WTC11 (cell line): Measurements from ENCODE around the gene TNIP1.

Experiments used
- ATF1 ChIP-seq: sonication (generic); formaldehyde crosslinking; IDR thresholded peaks from 2 replicates; pipeline ENCODE4 v1.8.1; 2023; ENCODE audit warnings: mild to moderate bottlenecking, moderate library complexity, missing genetic modification reagents
- CTCF ChIP-seq: fragments of 200-600 bp; IDR thresholded peaks from 2 replicates; pipeline ENCODE4 v1.8.0; 2022; ENCODE audit warnings: antibody characterized with exemption
- ZNF232 ChIP-seq: sonication (generic); formaldehyde crosslinking; IDR thresholded peaks from 2 replicates; pipeline ENCODE4 v1.8.0; 2022; ENCODE audit warnings: mild to moderate bottlenecking, missing genetic modification reagents

GRCh38 chr5:151094852-151095245 lies 14.0 kb upstream of the TNIP1 start:
- no peak for TF ChIP-seq CTCF
- no peak for TF ChIP-seq ATF1 (CRISPR knock-in tag)
- no peak for TF ChIP-seq ZNF232 (CRISPR knock-in tag)
